ENCODE results near the gene ZNF575. TPM values are rescaled to one million over a fixed set of nuclear protein-coding genes. Genes with fewer than 3 reads are reported as not detected.
"Not testable (repeated sequence)": the region's sequence is repeated elsewhere in the genome, so short reads cannot be mapped to it uniquely, and the experiment has no call there.

ZNF575 gene
- polyA plus RNA-seq, 3 donors from 2014 or later: 1.1 to 3.5 (median 1.7) TPM

GRCh38 chr19:43502419-43502976 lies 30.5 kb upstream of the ZNF575 start:
- no peaks in the 10 kb centered on the region for H3K9me3 Mint-ChIP-seq
- no peak for DNase-seq
- peaks cover 0 to 12% (median 4%) of the 10 kb centered on the region in 3 donors for H3K36me3 Mint-ChIP-seq
- H3K4me1 Mint-ChIP-seq: peaks cover 23 to 26% of the 10 kb centered on the region in 2 donors
- H3K27me3 Mint-ChIP-seq (ENCODE audit: low read depth in 3 of 3): peaks cover 0 to 7% (median 3%) of the 10 kb centered on the region in 3 donors
- H3K4me3 Mint-ChIP-seq: peak overlapping the region; percentile 43 to 98 (median 89)
- peak overlapping the region; percentile 10 to 95 (median 90) for H3K27ac Mint-ChIP-seq

- peak; percentile 94 to 97 (median 95) for DNase-seq
- Mint-ChIP-seq H3K27ac (peak overlapping the region; percentile 81 to 95 (median 92)), H3K36me3 (peaks cover 3 to 15% (median 6%) of the 10 kb centered on the region in 3 donors), H3K27me3 (ENCODE audit: low read depth in 3 of 3) (peaks cover 0 to 8% (median 3%) of the 10 kb centered on the region in 3 donors), H3K4me3 (peak overlapping the region; percentile 86 to 98 (median 93)), H3K4me1 (peaks cover 23 to 26% of the 10 kb centered on the region in 2 donors), H3K9me3 (no peaks in the 10 kb centered on the region)
Observed at GRCh38 chr19:43503501-43504425, 29.2 kb upstream of the ZNF575 start.

- H3K9me3 Mint-ChIP-seq: no peaks in the 10 kb centered on the region
- peak within 1 kb of the TSS; percentile 86 to 98 (median 93) for H3K4me3 Mint-ChIP-seq
- peaks cover 7 to 10% (median 9%) of the 10 kb centered on the region in 3 donors for H3K36me3 Mint-ChIP-seq
- peak within 1 kb of the TSS; percentile 81 to 95 (median 92) for H3K27ac Mint-ChIP-seq
- DNase-seq: no peak
- H3K4me1 Mint-ChIP-seq: peaks cover 23 to 26% of the 10 kb centered on the region in 2 donors
- H3K27me3 Mint-ChIP-seq (ENCODE audit: low read depth in 3 of 3): peaks cover 0 to 8% (median 3%) of the 10 kb centered on the region in 3 donors
Observed at GRCh38 chr19:43504426-43505185, 28.4 kb upstream of the ZNF575 start, which contains the start of gene PHLDB3. TSS of gene PHLDB3 (minus strand) at chr19:43504746. CDS start at chr19:43504118, 628 bp downstream.

- DNase-seq: no peak
- H3K27me3 Mint-ChIP-seq (ENCODE audit: low read depth in 3 of 3): peaks cover 0 to 8% (median 3%) of the 10 kb centered on the region in 3 donors
- peak overlapping the region; percentile 53 to 97 (median 63) for H3K4me3 Mint-ChIP-seq
- H3K9me3 Mint-ChIP-seq: no peaks in the 10 kb centered on the region
- H3K27ac Mint-ChIP-seq: peak overlapping the region; percentile 64 to 92 (median 77)
- H3K4me1 Mint-ChIP-seq: peaks cover 23 to 26% of the 10 kb centered on the region in 2 donors
- H3K36me3 Mint-ChIP-seq: peaks cover 9 to 12% (median 10%) of the 10 kb centered on the region in 3 donors
Observed at GRCh38 chr19:43505186-43505456, 27.9 kb upstream of the ZNF575 start.

GRCh38 chr19:43505941-43506340 lies 27.0 kb upstream of the ZNF575 start:
- DNase-seq: no peak
- Mint-ChIP-seq H3K4me1 (peaks cover 22 to 26% of the 10 kb centered on the region in 2 donors), H3K36me3 (peaks cover 7 to 16% (median 10%) of the 10 kb centered on the region in 3 donors), H3K9me3 (no peaks in the 10 kb centered on the region), H3K4me3 (peak overlapping the region; percentile 3 to 47 (median 27)), H3K27me3 (ENCODE audit: low read depth in 3 of 3) (peaks cover 0 to 6% (median 3%) of the 10 kb centered on the region in 3 donors), H3K27ac (peak overlapping the region; percentile 44 to 92 (median 57))

- H3K4me3 Mint-ChIP-seq: no peak overlapping the region
- H3K9me3 Mint-ChIP-seq: no peaks in the 10 kb centered on the region
- no peak for DNase-seq
- H3K27me3 Mint-ChIP-seq (ENCODE audit: low read depth in 3 of 3): peaks cover 0 to 6% (median 3%) of the 10 kb centered on the region in 3 donors
- H3K36me3 Mint-ChIP-seq: peaks cover 6 to 21% (median 11%) of the 10 kb centered on the region in 3 donors
- peaks cover 22 to 26% of the 10 kb centered on the region in 2 donors for H3K4me1 Mint-ChIP-seq
- peak overlapping the region in 3 of 6 donors; percentile 26 to 50 (median 35) for H3K27ac Mint-ChIP-seq
Observed at GRCh38 chr19:43506629-43507028, 26.4 kb upstream of the ZNF575 start.

GRCh38 chr19:43507880-43508279 lies 25.1 kb upstream of the ZNF575 start:
- peak overlapping the region in 1 of 6 donors; percentile 11 for H3K27ac Mint-ChIP-seq
- H3K9me3 Mint-ChIP-seq: no peaks in the 10 kb centered on the region
- H3K36me3 Mint-ChIP-seq: peaks cover 6 to 25% (median 11%) of the 10 kb centered on the region in 3 donors
- H3K4me3 Mint-ChIP-seq: no peak overlapping the region
- H3K4me1 Mint-ChIP-seq: peaks cover 20 to 21% of the 10 kb centered on the region in 2 donors
- peaks cover 0 to 6% (median 3%) of the 10 kb centered on the region in 3 donors for H3K27me3 Mint-ChIP-seq (ENCODE audit: low read depth in 3 of 3)
- DNase-seq: no peak

- Mint-ChIP-seq H3K27ac (no peak overlapping the region), H3K9me3 (no peaks in the 10 kb centered on the region), H3K4me1 (peaks cover 0 to 1% of the 10 kb centered on the region in 2 donors), H3K4me3 (no peak overlapping the region), H3K36me3 (peaks cover 9 to 25% (median 11%) of the 10 kb centered on the region in 3 donors), H3K27me3 (ENCODE audit: low read depth in 3 of 3) (peaks cover 0 to 3% (median 2%) of the 10 kb centered on the region in 3 donors)
- no peak for DNase-seq
Observed at GRCh38 chr19:43510713-43511112, 22.3 kb upstream of the ZNF575 start.

GRCh38 chr19:43511324-43511723 lies 21.7 kb upstream of the ZNF575 start:
- H3K27me3 Mint-ChIP-seq (ENCODE audit: low read depth in 3 of 3): peaks cover 0 to 3% (median 2%) of the 10 kb centered on the region in 3 donors
- H3K27ac Mint-ChIP-seq: peak overlapping the region in 1 of 6 donors; percentile 26
- no peaks in the 10 kb centered on the region for H3K9me3 Mint-ChIP-seq
- peaks cover 9 to 28% (median 11%) of the 10 kb centered on the region in 3 donors for H3K36me3 Mint-ChIP-seq
- peaks cover 0 to 1% of the 10 kb centered on the region in 2 donors for H3K4me1 Mint-ChIP-seq
- DNase-seq: no peak
- no peak overlapping the region for H3K4me3 Mint-ChIP-seq

- H3K27me3 Mint-ChIP-seq (ENCODE audit: low read depth in 3 of 3); H3K4me3 Mint-ChIP-seq; H3K9me3 Mint-ChIP-seq; H3K4me1 Mint-ChIP-seq; DNase-seq: not testable (repeated sequence)
- Mint-ChIP-seq H3K27ac (peak overlapping the region in 4 of 6 donors; percentile 0 to 58 (median 36)), H3K36me3 (peaks cover 9 to 28% (median 11%) of the 10 kb centered on the region in 3 donors)
Observed at GRCh38 chr19:43512399-43512798, 20.6 kb upstream of the ZNF575 start.

GRCh38 chr19:43518051-43518450 lies 14.9 kb upstream of the ZNF575 start:
- H3K4me1 Mint-ChIP-seq: peaks cover 7 to 11% of the 10 kb centered on the region in 2 donors
- H3K27me3 Mint-ChIP-seq (ENCODE audit: low read depth in 3 of 3): peaks cover 0 to 2% (median 0%) of the 10 kb centered on the region in 3 donors
- peaks cover 7 to 10% (median 8%) of the 10 kb centered on the region in 3 donors for H3K36me3 Mint-ChIP-seq
- H3K9me3 Mint-ChIP-seq: no peaks in the 10 kb centered on the region
- H3K27ac Mint-ChIP-seq: peak overlapping the region in 1 of 6 donors; percentile 64
- H3K4me3 Mint-ChIP-seq: no peak overlapping the region
- no peak for DNase-seq

- Mint-ChIP-seq H3K4me1 (peaks cover 10 to 18% of the 10 kb centered on the region in 2 donors), H3K9me3 (no peaks in the 10 kb centered on the region), H3K27ac (peak overlapping the region in 3 of 6 donors; percentile 4 to 68 (median 59)), H3K36me3 (peaks cover 4 to 10% (median 8%) of the 10 kb centered on the region in 3 donors), H3K27me3 (ENCODE audit: low read depth in 3 of 3) (peaks cover 0 to 1% (median 0%) of the 10 kb centered on the region in 3 donors), H3K4me3 (no peak overlapping the region)
- peak; percentile 62 to 74 (median 70) for DNase-seq
Observed at GRCh38 chr19:43519436-43520088, 13.4 kb upstream of the ZNF575 start.
